Measurements from ENCODE around the gene KLHL10. TPM values are rescaled to one million over a fixed set of nuclear protein-coding genes. Genes with fewer than 3 reads are reported as not detected.
"Not testable (repeated sequence)": the region's sequence is repeated elsewhere in the genome, so short reads cannot be mapped to it uniquely, and the experiment has no call there.

KLHL10 gene
- total RNA-seq, 1 donor from 2014 or later = under 0.01 TPM

DNA sequence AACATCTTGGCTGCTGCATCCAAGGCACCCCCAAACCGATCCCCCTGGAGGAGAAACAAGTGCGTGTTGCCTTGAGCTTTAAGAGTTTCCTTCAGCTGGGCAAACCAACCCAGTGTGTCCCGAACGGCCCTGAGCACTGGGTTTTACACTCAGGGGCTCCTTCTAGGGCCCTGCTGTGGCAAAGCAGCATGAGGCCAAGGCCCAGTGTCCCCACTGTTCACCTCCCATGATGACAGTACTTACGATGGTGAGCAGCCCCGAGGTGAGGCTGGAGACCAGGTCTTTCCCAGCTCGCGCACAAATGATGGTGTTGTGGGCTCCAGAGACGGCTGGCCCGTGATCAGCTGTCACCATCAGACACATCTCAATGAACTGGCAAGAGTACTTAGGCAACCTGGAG is 34.2 kb downstream of the KLHL10 start:
- Histone ChIP-seq H3K4me3 (ENCODE audit: low read depth, low read length) (no peak overlapping the region), H3K27me3 (ENCODE audit: control insufficient read depth, insufficient read depth, low read length) (no peaks in the 10 kb centered on the region), H3K36me3 (ENCODE audit: control insufficient read depth, insufficient read depth, low read length) (peaks cover 24% of the 10 kb centered on the region)
- no peak for FAIRE-seq
- TF ChIP-seq, protein P1, sequence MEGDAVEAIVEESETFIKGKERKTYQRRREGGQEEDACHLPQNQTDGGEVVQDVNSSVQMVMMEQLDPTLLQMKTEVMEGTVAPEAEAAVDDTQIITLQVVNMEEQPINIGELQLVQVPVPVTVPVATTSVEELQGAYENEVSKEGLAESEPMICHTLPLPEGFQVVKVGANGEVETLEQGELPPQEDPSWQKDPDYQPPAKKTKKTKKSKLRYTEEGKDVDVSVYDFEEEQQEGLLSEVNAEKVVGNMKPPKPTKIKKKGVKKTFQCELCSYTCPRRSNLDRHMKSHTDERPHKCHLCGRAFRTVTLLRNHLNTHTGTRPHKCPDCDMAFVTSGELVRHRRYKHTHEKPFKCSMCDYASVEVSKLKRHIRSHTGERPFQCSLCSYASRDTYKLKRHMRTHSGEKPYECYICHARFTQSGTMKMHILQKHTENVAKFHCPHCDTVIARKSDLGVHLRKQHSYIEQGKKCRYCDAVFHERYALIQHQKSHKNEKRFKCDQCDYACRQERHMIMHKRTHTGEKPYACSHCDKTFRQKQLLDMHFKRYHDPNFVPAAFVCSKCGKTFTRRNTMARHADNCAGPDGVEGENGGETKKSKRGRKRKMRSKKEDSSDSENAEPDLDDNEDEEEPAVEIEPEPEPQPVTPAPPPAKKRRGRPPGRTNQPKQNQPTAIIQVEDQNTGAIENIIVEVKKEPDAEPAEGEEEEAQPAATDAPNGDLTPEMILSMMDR (IDR thresholded peaks at IDR 0.05; ENCODE audit: insufficient read depth, low read length, severe bottlenecking) = no peak
- no peak for DNase-seq (ENCODE audit: low read depth)

DNA sequence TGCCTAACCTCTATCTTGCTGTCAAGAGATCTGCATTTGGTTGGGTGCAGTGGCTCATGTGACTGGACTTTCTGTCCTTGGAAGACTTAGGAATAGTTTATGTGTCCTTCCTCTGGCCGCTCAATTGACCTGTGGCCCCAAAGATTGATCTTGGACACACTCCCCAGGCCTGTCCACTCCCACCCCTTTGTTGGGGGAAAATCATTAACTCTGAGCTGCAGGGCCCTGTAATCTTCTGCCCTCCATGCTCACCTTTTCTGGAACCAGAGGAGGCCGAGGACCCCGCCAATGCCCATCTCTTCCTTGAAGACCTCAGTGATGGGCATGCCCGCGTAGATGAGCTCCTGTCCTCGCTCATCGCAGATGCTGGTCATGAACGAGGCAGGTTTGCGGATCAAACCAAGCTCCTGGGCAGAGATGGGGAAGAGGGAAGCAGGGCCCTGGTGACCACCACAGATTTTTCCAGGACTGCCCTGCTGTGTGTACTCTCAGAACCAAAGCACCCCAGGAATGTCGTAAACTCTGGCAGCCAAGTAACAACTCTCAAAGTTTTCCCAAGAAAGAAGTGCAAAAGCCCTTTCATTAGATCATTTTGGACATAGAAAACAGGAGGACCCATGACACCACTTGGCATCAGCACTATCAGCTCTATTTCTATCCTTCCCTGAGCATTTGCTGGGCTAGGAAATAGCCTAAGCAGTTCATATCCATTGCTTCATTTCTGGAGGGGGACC is 36.1 kb downstream of the KLHL10 start:
- Histone ChIP-seq H3K4me3 (ENCODE audit: low read depth, low read length) (no peak overlapping the region), H3K27me3 (ENCODE audit: control insufficient read depth, insufficient read depth, low read length) (no peaks in the 10 kb centered on the region), H3K36me3 (ENCODE audit: control insufficient read depth, insufficient read depth, low read length) (peaks cover 25% of the 10 kb centered on the region)
- no peak for DNase-seq (ENCODE audit: low read depth)
- FAIRE-seq = peak; percentile 13
- TF ChIP-seq, protein P1 (IDR thresholded peaks at IDR 0.05; ENCODE audit: insufficient read depth, low read length, severe bottlenecking) = no peak

DNA sequence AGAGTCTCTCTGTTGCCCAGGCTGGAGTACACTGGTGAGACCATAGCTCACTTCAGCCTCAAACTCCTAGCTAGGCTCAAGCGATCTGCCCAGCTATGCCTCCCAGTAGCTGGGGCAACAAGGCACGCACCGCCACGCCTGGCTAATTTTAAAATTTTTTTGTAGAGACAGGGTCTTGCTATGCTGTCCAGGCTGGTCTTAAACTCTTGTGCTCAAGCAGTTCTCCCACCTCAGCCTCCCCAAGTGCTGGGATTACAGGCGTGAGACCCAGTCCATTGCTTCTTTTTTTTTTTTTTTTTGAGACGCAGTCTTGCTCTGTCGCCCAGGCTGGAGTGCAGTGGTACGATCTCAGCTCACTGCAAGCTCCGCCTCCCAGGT is 36.7 kb downstream of the KLHL10 start:
- not testable (repeated sequence) for H3K4me3 ChIP-seq (ENCODE audit: low read depth, low read length); H3K27me3 ChIP-seq (ENCODE audit: control insufficient read depth, insufficient read depth, low read length); DNase-seq (ENCODE audit: low read depth)
- peaks cover 29% of the 10 kb centered on the region for H3K36me3 ChIP-seq (ENCODE audit: control insufficient read depth, insufficient read depth, low read length)
- FAIRE-seq = peak; percentile 18

DNA sequence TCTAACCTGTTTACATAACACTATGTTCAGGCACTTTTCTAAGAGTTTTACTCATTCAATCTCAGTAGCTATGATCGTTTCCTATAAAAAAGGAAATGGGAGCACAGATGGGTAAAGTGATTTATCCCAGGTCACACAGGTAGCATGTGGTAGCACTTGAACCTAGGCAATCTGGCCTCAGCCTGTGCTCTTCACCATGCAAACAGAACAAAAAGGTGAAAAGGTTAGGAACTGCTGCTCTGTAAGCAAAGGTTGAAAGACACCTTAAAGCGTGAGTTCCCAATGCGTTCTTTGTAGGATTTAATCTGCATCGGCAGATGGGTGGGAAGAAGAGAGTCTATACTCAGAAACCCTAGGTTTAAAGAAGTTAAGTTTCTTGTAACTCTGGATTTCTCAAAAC is 42.5 kb downstream of the KLHL10 start:
- FAIRE-seq = no peak
- DNase-seq (ENCODE audit: low read depth) = no peak

DNA sequence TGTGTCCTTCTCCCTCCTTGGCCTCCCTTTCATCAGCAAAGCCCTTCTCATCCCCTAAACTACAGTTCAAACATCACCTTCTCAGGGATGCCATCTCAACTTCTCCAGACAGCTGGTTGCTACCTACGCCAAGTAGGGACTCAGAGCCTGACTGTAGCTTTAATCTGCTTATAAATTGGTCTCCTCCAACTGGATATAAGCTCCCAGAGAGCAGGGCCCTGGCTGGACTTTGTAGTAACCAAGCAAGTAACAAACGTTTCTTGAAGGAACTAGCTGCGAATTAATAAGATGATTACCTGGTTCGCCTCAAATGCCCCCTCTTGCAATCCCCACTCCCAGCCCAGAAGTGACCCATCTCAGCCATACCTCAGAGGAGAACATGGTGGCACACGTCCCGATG is 45.1 kb downstream of the KLHL10 start:
- no peak for DNase-seq (ENCODE audit: low read depth)
- TF ChIP-seq, protein P1 (IDR thresholded peaks at IDR 0.05; ENCODE audit: insufficient read depth, low read length, severe bottlenecking) = no peak
- no peaks in the 10 kb centered on the region for H3K27me3 ChIP-seq (ENCODE audit: control insufficient read depth, insufficient read depth, low read length)
- no peak for FAIRE-seq
- peaks cover 46% of the 10 kb centered on the region for H3K36me3 ChIP-seq (ENCODE audit: control insufficient read depth, insufficient read depth, low read length)
- no peak overlapping the region for H3K4me3 ChIP-seq (ENCODE audit: low read depth, low read length)

More for the DNA sequence above, 42.5 kb downstream of the KLHL10 start:
- Histone ChIP-seq H3K36me3 (ENCODE audit: control insufficient read depth, insufficient read depth, low read length) (peaks cover 37% of the 10 kb centered on the region), H3K27me3 (ENCODE audit: control insufficient read depth, insufficient read depth, low read length) (no peaks in the 10 kb centered on the region), H3K4me3 (ENCODE audit: low read depth, low read length) (no peak overlapping the region)
- TF ChIP-seq, protein P1 (IDR thresholded peaks at IDR 0.05; ENCODE audit: insufficient read depth, low read length, severe bottlenecking) = no peak

DNA sequence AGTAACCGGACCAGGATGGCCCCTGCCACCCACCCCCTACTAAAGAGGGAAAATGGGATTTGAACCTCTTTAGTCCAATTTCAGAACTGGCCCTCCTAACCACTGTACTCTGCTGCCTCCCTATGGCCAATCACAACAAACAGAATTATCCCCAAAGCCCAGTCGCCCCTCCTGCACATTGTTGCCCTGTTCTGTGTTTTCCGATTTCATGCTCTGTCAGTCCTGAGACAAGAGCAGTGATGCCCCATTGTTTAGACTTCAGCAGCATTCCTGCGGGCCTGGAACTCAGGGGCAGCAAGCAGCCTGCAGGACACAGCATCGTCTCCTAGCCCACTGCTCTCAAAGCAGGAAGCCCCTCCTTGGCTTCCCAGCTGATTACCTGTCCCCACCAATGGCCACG is 48.1 kb downstream of the KLHL10 start:
- Histone ChIP-seq H3K27me3 (ENCODE audit: control insufficient read depth, insufficient read depth, low read length) (no peaks in the 10 kb centered on the region), H3K4me3 (ENCODE audit: low read depth, low read length) (no peak overlapping the region), H3K36me3 (ENCODE audit: control insufficient read depth, insufficient read depth, low read length) (peaks cover 39% of the 10 kb centered on the region)
- TF ChIP-seq, protein P1 (IDR thresholded peaks at IDR 0.05; ENCODE audit: insufficient read depth, low read length, severe bottlenecking) = peak; percentile 39
- no peak for DNase-seq (ENCODE audit: low read depth)
- peak; percentile 7 for FAIRE-seq
